Fibroblast of skin of right quadriceps (primary cell): ENCODE data around the gene CYP27C1.
A peak's percentile ranks its signal among the peaks of the same experiment; 100 is the strongest.

ENCODE experiments used
- DNase-seq: peaks from one replicate; pipeline ENCODE4 v3.0.0-alpha.2; 2013

Gene CYP27C1

GRCh38 chr2:127146820-127147502 lies 73.1 kb downstream of the CYP27C1 start:
- peak; percentile 81 for DNase-seq

- DNase-seq = no peak
Observed at GRCh38 chr2:127146071-127146725, 73.9 kb downstream of the CYP27C1 start.

GRCh38 chr2:127145280-127145895 lies 74.7 kb downstream of the CYP27C1 start:
- peak; percentile 73 for DNase-seq

GRCh38 chr2:127143841-127144782 lies 76.0 kb downstream of the CYP27C1 start:
- no peak for DNase-seq

- DNase-seq = no peak
Observed at GRCh38 chr2:127142663-127143630, 77.2 kb downstream of the CYP27C1 start.

- DNase-seq = no peak
Observed at GRCh38 chr2:127140538-127140937, 79.6 kb downstream of the CYP27C1 start.

- DNase-seq = no peak
Observed at GRCh38 chr2:127139766-127140165, 80.3 kb downstream of the CYP27C1 start.

GRCh38 chr2:127138281-127138680 lies 81.8 kb downstream of the CYP27C1 start:
- no peak for DNase-seq

GRCh38 chr2:127137741-127138140 lies 82.4 kb downstream of the CYP27C1 start:
- no peak for DNase-seq

GRCh38 chr2:127137225-127137624 lies 82.9 kb downstream of the CYP27C1 start:
- no peak for DNase-seq

- DNase-seq = no peak
Observed at GRCh38 chr2:127134833-127135830, 85.0 kb downstream of the CYP27C1 start.

- DNase-seq = no peak
Observed at GRCh38 chr2:127134235-127134634, 85.9 kb downstream of the CYP27C1 start.
